Measurements from ENCODE around the gene TTC21B. TPM values are rescaled to one million over a fixed set of nuclear protein-coding genes. Genes with fewer than 3 reads are reported as not detected.

The TTC21B gene
- total RNA-seq, 4 donors from 2014 or later: 11.9 to 33.8 (median 23.0) TPM

- Histone ChIP-seq H3K36me3 (peaks cover 0 to 39% (median 5%) of the 10 kb centered on the region in 4 donors), H3K4me1 (no peaks in the 10 kb centered on the region), H3K27ac (no peak overlapping the region), H3K4me3 (no peak overlapping the region), H3K9me3 (no peaks in the 10 kb centered on the region), H3K27me3 (no peaks in the 10 kb centered on the region)
- no peak for DNase-seq
- WGBS, 2 donors (ENCODE audit: low coverage in 1 of 2): 97 to 100% methylated on average over 1 of the region's 1 CpG
- no peak for TF ChIP-seq EP300 (IDR thresholded peaks at IDR 0.05; ENCODE audit: low read depth)
- TF ChIP-seq POLR2AphosphoS5 (IDR thresholded peaks at IDR 0.05): no peak
- no peak for TF ChIP-seq POLR2A (IDR thresholded peaks at IDR 0.05)
- no peak for TF ChIP-seq CTCF (IDR thresholded peaks at IDR 0.05)
- intact Hi-C loops (cut with DNase I; ENCODE audit: low total_unique reads): no loop called here
- in situ Hi-C loops (cut with MboI; ENCODE audit: low pct_ligation_motif_present in 1 of 4, low pct_unique_long_range_greater_than_20kb in 1 of 4, low sequenced_read_pairs in 3 of 4): no loop called here
Observed at GRCh38 chr2:165941827-165942226, 11.7 kb downstream of the TTC21B start.

DNA sequence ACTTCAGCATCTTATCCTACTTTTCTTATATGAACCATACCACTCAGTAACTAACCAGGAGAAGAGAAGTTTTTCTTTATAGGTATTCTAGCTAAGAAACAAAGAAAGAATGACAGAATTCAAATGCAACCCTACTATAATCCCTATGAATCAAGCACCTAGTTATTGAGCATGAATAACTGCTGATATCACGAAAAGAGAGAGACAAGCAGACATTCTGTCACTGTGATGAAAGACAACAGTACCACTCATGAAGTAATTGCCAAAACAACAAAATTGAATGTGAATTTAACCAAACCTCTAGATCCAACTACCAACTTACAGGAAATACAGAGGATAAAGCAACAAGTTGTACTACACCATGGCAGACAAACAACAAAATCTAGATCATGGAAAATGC lies 15.3 kb downstream of the TTC21B start:
- Histone ChIP-seq H3K36me3 (peaks cover 0 to 28% (median 5%) of the 10 kb centered on the region in 4 donors), H3K4me3 (no peak overlapping the region), H3K27ac (no peak overlapping the region), H3K9me3 (no peaks in the 10 kb centered on the region), H3K4me1 (no peaks in the 10 kb centered on the region), H3K27me3 (no peaks in the 10 kb centered on the region)
- intact Hi-C loops (cut with DNase I; ENCODE audit: low total_unique reads): no loop called here
- no peak for TF ChIP-seq POLR2A (IDR thresholded peaks at IDR 0.05)
- TF ChIP-seq CTCF (IDR thresholded peaks at IDR 0.05): no peak
- no peak for TF ChIP-seq POLR2AphosphoS5 (IDR thresholded peaks at IDR 0.05)
- no peak for TF ChIP-seq EP300 (IDR thresholded peaks at IDR 0.05; ENCODE audit: low read depth)
- WGBS, 2 donors (ENCODE audit: low coverage in 1 of 2): 89 to 93% methylated on average over 1 of the region's 1 CpG
- no peak for DNase-seq
- in situ Hi-C loops (cut with MboI; ENCODE audit: low pct_ligation_motif_present in 1 of 4, low pct_unique_long_range_greater_than_20kb in 1 of 4, low sequenced_read_pairs in 3 of 4): no loop called here

DNA sequence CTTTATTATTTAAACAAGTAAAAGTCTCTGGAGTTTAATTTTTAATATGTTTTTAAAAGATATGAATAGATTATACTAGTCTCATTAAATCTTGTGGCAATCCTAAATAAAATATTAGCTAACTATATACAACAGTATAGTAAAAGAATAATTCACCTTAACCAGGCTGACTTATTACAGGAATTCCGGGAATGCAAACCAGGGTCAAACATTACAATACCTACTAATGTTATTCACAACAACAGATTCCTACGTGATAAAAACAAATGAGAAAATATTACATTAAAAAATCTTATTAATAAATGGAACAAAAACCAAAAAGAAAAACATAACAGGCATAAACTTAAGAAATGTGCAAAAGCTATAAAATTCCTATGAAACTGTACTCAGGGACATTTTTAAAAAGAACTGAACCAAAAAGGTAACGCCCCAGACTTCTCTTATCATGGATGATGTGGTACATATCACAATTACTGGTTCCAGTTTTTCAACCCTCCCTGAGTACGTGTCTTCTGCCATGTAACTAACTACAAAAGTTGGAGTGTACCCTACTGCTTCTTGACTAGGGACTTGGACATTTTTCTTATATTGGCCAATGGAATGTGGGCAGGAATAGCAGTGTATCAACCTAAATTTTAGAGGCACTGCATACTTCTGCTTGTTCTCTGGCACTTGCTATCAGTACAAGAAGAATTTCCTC lies 20.2 kb downstream of the TTC21B start:
- in situ Hi-C loops (cut with MboI; ENCODE audit: low pct_ligation_motif_present in 1 of 4, low pct_unique_long_range_greater_than_20kb in 1 of 4, low sequenced_read_pairs in 3 of 4): no loop called here
- WGBS, 2 donors (ENCODE audit: low coverage in 1 of 2): 96% methylated on average over 4 of the region's 4 CpGs

DNA sequence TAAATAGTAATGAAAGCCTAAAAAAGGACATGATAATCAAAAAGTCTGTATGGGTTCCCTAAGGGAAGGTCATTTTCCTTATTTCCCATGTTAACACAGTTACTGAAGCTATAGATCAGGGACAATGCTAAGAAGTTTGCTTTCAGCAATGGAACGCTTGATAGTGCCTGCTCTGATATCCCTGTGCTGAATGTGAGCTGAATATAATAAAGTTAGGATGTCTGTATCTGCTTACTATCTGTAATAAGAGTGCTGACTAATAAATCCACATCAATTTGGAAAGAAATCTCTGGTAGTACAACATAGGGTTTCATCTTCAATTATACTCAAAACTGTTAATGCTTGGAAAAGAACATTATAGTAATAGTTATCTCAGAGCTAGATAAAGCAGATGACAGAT lies 25.8 kb downstream of the TTC21B start:
- intact Hi-C loops (cut with DNase I; ENCODE audit: low total_unique reads): no loop called here
- no peaks in the 10 kb centered on the region for H3K9me3 ChIP-seq
- in situ Hi-C loops (cut with MboI; ENCODE audit: low pct_ligation_motif_present in 1 of 4, low pct_unique_long_range_greater_than_20kb in 1 of 4, low sequenced_read_pairs in 3 of 4): no loop called here
- H3K27me3 ChIP-seq: no peaks in the 10 kb centered on the region
- no peak for DNase-seq
- H3K36me3 ChIP-seq: peaks cover 0 to 39% (median 19%) of the 10 kb centered on the region in 4 donors
- no peak overlapping the region for H3K4me3 ChIP-seq
- 91 to 100% methylated on average over 1 of the region's 1 CpG for WGBS, 2 donors (ENCODE audit: low coverage in 1 of 2)
- no peak for TF ChIP-seq POLR2A (IDR thresholded peaks at IDR 0.05)
- TF ChIP-seq POLR2AphosphoS5 (IDR thresholded peaks at IDR 0.05): no peak
- no peak for TF ChIP-seq EP300 (IDR thresholded peaks at IDR 0.05; ENCODE audit: low read depth)
- TF ChIP-seq CTCF (IDR thresholded peaks at IDR 0.05): no peak
- H3K4me1 ChIP-seq: no peaks in the 10 kb centered on the region
- no peak overlapping the region for H3K27ac ChIP-seq

More for the DNA sequence above, 20.2 kb downstream of the TTC21B start:
- Histone ChIP-seq H3K4me1 (no peaks in the 10 kb centered on the region), H3K4me3 (no peak overlapping the region), H3K36me3 (peaks cover 0 to 31% (median 14%) of the 10 kb centered on the region in 4 donors), H3K27me3 (no peaks in the 10 kb centered on the region), H3K27ac (no peak overlapping the region), H3K9me3 (no peaks in the 10 kb centered on the region)
- no peak for DNase-seq
- TF ChIP-seq POLR2A (IDR thresholded peaks at IDR 0.05): no peak
- no peak for TF ChIP-seq POLR2AphosphoS5 (IDR thresholded peaks at IDR 0.05)
- TF ChIP-seq CTCF (IDR thresholded peaks at IDR 0.05): no peak
- no peak for TF ChIP-seq EP300 (IDR thresholded peaks at IDR 0.05; ENCODE audit: low read depth)
- intact Hi-C loops (cut with DNase I; ENCODE audit: low total_unique reads): no loop called here
